GM23338 (cell line): Measurements from ENCODE around the gene RUNX3.

Experiments used
- CREB1 ChIP-seq: fragments of 250-450 bp; sonication (Bioruptor Pico); IDR thresholded peaks from 2 replicates; pipeline ENCODE4 v1.5.0; 2020; ENCODE audit warnings: low read depth, mild to moderate bottlenecking, moderate library complexity
- CTCF ChIP-seq, 2 experiments: fragments of 200-600 bp in 1 of 2; sonication (generic) in 1 of 2; conservative IDR thresholded peaks; 2 replicates each; pipeline versions ENCODE4 v1.5.1 to v1.6.1; 2016 to 2017; ENCODE audit warnings: antibody characterized with exemption in 2 of 2, low read depth in 2 of 2, mild to moderate bottlenecking in 2 of 2, moderate library complexity in 1 of 2
- EZH2 ChIP-seq: fragments of 200-600 bp; sonication (generic); IDR thresholded peaks from one replicate; pipeline ENCODE4 v1.8.0; 2017; ENCODE audit warnings: antibody characterized with exemption, mild to moderate bottlenecking, low read depth; ENCODE audit not compliant: unreplicated experiment
- EZH2phosphoT487 ChIP-seq: fragments of 200-600 bp; sonication (generic); IDR thresholded peaks from one replicate; pipeline ENCODE4 v1.8.1; 2018; ENCODE audit warnings: antibody characterized with exemption; ENCODE audit not compliant: unreplicated experiment
- JUNB ChIP-seq: IDR thresholded peaks from one replicate; pipeline ENCODE4 v1.6.1; 2016; ENCODE audit warnings: antibody characterized with exemption; ENCODE audit not compliant: unreplicated experiment
- POLR2AphosphoS5 ChIP-seq: IDR thresholded peaks from 2 replicates; pipeline ENCODE4 v1.6.1; 2016; ENCODE audit warnings: antibody characterized with exemption, low read depth
- STAT1 ChIP-seq: IDR thresholded peaks from one replicate; pipeline ENCODE4 v1.6.1; 2016; ENCODE audit warnings: antibody characterized with exemption; ENCODE audit not compliant: unreplicated experiment
- ZNF114 ChIP-seq: fragments of 250-450 bp; sonication (Bioruptor Pico); IDR thresholded peaks from 2 replicates; pipeline ENCODE4 v1.5.0; 2020; ENCODE audit warnings: mild to moderate bottlenecking, moderate library complexity
- ZNF331 ChIP-seq: fragments of 250-450 bp; sonication (Bioruptor Pico); IDR thresholded peaks from 2 replicates; pipeline ENCODE4 v1.5.0; 2020; ENCODE audit warnings: low read depth, mild to moderate bottlenecking, moderate library complexity
- ZNF462 ChIP-seq: fragments of 250-450 bp; sonication (Bioruptor Pico); IDR thresholded peaks from 2 replicates; pipeline ENCODE4 v1.5.0; 2020; ENCODE audit warnings: mild to moderate bottlenecking, moderate library complexity
- TF ChIP-seq, protein P1 (sequence below): IDR thresholded peaks from one replicate; pipeline ENCODE4 v1.6.1; 2018; ENCODE audit warnings: antibody characterized with exemption; ENCODE audit not compliant: unreplicated experiment
- TF ChIP-seq, protein P2 (sequence below): IDR thresholded peaks from 2 replicates; pipeline ENCODE4 v1.6.1; 2016; ENCODE audit warnings: antibody characterized with exemption

GRCh38 chr1:24939040-24939674, 9.1 kb upstream of the RUNX3 start:
- no peak for TF ChIP-seq CTCF (conservative IDR thresholded peaks at IDR 0.05; ENCODE audit: low read depth in 2 of 2)
- TF ChIP-seq EZH2 = no peak
- TF ChIP-seq, protein P1, sequence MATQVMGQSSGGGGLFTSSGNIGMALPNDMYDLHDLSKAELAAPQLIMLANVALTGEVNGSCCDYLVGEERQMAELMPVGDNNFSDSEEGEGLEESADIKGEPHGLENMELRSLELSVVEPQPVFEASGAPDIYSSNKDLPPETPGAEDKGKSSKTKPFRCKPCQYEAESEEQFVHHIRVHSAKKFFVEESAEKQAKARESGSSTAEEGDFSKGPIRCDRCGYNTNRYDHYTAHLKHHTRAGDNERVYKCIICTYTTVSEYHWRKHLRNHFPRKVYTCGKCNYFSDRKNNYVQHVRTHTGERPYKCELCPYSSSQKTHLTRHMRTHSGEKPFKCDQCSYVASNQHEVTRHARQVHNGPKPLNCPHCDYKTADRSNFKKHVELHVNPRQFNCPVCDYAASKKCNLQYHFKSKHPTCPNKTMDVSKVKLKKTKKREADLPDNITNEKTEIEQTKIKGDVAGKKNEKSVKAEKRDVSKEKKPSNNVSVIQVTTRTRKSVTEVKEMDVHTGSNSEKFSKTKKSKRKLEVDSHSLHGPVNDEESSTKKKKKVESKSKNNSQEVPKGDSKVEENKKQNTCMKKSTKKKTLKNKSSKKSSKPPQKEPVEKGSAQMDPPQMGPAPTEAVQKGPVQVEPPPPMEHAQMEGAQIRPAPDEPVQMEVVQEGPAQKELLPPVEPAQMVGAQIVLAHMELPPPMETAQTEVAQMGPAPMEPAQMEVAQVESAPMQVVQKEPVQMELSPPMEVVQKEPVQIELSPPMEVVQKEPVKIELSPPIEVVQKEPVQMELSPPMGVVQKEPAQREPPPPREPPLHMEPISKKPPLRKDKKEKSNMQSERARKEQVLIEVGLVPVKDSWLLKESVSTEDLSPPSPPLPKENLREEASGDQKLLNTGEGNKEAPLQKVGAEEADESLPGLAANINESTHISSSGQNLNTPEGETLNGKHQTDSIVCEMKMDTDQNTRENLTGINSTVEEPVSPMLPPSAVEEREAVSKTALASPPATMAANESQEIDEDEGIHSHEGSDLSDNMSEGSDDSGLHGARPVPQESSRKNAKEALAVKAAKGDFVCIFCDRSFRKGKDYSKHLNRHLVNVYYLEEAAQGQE = no peak
- no peak for TF ChIP-seq JUNB
- TF ChIP-seq POLR2AphosphoS5 = no peak
- TF ChIP-seq STAT1 = no peak
- TF ChIP-seq CREB1 (CRISPR knock-in tag) = no peak
- TF ChIP-seq ZNF331 (CRISPR knock-in tag) = no peak
- no peak for TF ChIP-seq EZH2phosphoT487
- TF ChIP-seq ZNF114 (CRISPR knock-in tag) = no peak
- TF ChIP-seq ZNF462 (CRISPR knock-in tag) = no peak
- TF ChIP-seq, protein P2, sequence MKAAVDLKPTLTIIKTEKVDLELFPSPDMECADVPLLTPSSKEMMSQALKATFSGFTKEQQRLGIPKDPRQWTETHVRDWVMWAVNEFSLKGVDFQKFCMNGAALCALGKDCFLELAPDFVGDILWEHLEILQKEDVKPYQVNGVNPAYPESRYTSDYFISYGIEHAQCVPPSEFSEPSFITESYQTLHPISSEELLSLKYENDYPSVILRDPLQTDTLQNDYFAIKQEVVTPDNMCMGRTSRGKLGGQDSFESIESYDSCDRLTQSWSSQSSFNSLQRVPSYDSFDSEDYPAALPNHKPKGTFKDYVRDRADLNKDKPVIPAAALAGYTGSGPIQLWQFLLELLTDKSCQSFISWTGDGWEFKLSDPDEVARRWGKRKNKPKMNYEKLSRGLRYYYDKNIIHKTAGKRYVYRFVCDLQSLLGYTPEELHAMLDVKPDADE = no peak
